GM19438 (cell line): ENCODE results near the gene TMEM163.
"Not testable (repeated sequence)": the region's sequence is repeated elsewhere in the genome, so short reads cannot be mapped to it uniquely, and the experiment has no call there.

Source experiments
- ATAC-seq: cut with Tn5 transposase; IDR thresholded peaks from one replicate; pipeline ENCODE4 v1.9.1; 2021; ENCODE audit warnings: low read depth; ENCODE audit not compliant: unreplicated experiment

Gene TMEM163

DNA sequence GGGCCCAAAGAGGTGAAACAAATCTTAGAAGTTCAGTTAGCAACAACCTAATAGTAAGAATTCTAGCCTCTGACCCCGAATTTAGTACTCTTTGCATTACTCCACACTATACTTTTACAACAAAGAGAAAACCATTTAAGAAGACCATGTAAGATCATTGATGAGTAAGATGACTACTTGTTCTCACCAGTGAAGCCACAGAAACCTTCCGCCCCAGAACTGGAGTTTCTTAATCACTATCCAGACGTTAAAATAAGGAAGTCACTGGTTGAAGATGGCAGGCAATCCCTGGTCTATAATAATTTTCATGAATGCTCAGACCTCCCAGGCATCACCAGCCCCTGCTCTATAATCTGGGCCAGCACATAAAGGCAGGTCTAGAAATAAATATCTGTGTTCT, 95.0 kb downstream of the TMEM163 start:
- peak; percentile 92 for ATAC-seq

DNA sequence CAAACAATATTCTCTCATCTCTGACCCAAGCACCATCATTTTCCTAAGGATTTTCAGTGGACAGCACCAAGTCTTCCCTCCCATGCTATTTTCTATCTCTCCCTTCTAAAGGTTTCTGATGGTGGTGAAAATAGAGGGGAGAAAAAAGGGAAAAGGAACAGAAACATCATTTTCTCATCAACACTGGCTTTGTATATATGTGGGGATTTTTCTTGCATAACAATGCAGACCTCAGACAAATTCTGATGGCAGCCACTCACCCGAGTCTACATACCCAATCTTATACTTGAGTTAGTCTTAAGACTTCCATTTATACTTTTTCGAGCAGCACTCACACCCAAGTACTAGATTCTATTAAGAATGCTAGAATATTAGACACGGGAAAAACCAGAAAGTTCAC, 95.8 kb downstream of the TMEM163 start:
- no peak for ATAC-seq

DNA sequence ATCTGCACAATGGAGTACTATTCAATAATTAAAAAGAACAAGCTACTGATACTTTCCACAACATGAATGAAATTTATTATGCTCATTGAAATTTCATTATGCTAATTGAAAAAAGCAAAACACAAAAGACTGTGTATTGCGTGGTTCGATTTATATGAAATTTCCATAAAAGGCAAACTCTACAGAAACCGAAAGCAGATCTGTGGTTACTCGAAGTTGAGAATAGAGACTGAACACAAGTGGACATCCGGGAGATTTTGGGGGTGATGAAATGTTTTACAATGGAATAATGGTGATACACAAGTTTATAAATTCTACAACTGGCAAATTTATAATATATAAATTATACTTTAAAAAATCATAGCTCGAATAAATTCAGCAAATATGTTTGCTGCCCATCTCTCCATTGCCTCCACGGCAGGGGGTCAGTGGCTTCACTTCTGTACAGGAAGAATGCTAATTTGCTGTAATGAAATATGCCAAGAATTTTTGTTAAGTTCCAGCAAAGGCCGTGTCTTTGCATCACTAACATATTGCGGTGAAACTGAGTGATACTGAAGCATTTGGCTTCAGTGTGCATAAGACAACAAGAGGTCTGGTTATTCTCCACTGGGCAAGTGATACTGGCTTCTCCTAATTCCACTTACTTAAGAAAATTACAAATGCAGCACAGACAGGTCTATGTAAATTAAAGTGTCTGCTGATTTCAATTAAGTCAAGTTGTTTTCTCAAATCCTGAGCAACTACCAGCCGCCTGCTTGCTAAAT, 96.7 kb downstream of the TMEM163 start:
- peak; percentile 42 for ATAC-seq

DNA sequence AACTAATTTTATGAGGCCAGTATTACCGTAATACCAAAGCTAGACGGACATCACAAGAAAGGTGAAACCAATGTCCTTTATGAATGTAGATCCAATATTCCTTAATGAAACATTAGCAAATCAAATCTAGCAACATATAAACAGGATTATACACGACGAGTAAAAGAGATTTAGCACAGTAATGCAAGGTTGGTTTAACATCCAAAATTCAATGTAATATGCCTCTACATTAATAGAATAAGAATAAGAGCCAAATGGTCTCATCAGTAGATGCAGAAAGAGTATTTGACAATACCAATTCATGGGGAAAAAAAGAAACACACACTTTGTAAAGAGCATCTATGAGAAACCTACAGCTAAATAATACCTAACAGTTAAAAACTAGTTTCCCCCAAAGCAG, 99.5 kb downstream of the TMEM163 start:
- ATAC-seq = no peak

DNA sequence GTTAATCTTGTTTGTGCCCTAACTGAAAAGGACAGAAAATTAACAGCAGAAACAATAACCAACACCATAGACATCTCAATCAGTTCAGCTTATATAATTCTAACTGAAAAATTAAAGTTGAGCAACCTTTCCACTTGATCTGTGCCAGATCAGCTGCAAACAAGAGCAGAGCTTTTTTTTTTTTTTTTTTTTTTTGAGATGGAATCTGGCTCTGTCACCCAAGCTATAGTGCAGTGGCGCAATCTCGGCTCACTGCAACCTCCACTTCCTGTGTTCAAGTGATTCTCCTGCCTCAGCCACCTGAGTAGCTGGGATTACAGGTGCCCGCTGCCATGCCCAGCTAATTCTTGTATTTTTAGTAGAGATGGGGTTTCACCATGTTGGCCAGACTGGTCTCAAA, 103.3 kb downstream of the TMEM163 start:
- ATAC-seq = not testable (repeated sequence)

DNA sequence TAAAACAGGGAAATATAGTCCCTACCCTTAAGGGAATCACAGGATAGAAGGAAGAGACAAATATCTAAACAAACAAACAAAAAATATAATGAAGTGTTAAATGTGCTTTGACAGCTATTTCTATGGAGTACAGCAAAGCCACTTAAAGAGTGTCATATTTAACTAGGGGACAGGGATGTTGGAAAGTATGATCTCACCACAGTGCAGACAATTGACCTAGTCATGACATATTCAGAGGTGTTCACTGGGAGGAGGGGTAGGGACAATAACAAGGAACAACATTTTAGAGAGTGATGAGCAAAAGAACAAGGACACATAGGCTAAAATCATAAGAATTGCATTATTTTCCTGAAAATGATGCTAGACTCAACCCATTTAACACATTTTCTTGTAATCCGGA, 107.5 kb downstream of the TMEM163 start:
- no peak for ATAC-seq

DNA sequence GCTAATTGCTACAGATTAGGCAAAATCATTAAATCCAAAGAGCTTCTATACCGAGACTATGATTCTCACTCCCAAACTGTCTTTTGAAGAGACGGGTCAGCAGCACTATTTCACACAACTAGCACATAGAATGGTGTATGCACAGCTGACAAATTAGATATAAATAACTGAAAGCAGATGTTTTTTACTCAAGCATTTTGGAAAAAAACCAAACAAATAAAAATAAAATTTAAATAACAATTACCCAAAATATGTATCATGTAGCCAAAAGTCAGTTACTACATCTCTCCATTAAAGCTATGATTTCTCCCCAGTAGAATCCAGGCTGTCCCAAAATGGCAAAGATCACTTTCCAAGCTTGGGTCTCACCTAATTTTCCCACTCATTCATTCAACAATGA, 107.9 kb downstream of the TMEM163 start:
- no peak for ATAC-seq

DNA sequence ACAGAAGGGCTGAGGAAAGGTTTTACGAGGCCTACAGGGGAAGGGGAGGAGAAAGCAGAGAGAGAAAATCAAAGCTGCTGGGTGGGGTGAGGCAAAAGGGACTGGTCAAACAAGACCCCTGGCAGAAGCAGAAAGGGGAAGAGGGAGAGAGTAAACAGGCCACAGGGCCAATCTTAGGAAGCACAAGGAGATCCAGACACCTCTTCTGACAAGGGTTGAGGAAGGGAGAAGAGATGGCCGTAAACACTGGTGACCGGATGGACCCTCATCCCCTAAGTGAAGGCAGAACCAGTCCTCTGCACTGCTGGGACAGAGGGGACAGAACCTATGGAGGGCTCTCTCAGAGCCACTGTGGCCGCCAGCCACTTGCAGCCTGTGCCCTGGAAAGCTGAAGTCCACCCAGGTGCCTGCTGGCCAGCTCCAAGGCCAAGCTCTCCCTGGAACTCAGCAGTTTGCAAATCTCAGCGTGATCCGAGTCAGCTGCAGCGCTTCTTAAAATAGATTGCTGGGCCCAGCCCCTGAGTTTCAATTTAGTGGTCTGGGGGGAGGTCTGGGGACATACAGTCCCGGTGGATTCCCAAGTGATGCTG, 108.8 kb downstream of the TMEM163 start:
- no peak for ATAC-seq

DNA sequence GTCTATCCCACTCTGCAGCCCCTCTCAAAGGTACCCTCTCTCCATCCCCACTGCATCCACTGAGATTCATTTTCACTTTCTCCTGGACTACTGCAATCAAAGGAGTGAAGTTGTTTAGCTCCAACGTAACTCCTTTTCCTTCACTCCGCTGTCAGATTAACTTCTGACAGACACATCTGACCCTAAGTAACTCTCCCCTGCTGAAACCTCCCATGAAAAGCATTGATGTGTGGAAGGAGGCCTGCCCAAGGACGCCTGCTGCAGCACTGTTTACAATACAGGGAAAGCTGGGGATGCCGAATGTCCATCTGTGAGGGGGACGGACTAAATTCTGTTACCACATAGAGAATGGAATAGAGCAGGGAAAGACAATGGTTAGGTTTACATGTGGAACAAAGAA, 114.8 kb downstream of the TMEM163 start:
- ATAC-seq = no peak

DNA sequence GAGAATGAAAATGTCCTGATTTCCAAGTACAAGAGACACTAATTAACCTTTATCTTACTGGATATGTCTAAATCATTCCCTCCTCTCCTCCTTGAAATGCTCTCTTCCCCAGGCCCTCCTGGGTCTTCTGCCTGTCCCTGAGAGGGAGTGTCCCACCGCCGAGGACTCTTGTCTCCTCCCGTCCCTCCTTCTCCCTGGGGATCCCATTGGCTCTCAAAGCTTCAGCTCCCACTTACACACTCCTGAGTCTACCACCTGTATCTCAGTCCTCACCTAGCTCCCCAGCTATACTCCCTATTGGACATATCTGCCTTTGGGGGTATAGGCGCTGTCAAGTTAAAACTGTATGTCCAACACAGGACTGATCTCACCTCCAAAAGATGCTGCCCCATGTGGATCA, 116.1 kb downstream of the TMEM163 start:
- no peak for ATAC-seq

DNA sequence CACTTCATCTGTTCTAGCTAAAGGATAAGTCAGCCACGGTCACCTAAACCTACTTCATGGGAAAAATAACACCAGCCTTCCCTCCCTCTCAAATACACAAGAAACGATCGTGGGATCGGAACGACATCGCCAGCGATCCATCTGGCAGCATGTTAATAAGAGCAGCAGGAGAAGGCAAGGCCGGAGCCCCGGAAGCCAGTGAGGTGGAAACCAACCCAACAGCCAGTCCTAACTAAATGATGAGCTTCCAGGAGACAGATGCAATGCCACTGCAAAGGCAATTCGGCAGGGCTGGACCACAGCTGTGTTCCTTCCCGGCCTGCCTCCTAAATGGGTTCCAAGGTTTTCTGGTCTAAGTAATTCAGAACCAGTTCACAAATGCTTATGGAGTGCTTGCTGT, 117.5 kb downstream of the TMEM163 start:
- no peak for ATAC-seq

DNA sequence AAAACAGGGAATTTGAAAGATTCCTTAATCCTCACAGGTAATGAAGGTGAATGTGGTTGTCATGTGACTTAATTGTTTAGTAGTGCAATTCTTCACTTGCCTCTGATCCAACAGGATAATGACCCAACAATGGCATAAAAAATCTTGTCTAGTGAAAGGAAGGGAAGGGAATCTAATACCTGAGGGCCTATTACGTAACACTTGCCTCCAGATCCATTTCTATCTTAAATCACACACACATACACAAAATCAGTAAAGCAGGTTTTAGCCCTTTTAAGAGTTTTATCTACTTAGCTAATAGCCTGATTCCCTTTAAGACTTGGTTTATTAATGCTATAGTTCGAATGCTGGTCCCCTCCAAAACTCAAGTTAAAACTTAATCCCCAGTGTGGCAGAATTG, 118.6 kb downstream of the TMEM163 start:
- ATAC-seq = no peak

DNA sequence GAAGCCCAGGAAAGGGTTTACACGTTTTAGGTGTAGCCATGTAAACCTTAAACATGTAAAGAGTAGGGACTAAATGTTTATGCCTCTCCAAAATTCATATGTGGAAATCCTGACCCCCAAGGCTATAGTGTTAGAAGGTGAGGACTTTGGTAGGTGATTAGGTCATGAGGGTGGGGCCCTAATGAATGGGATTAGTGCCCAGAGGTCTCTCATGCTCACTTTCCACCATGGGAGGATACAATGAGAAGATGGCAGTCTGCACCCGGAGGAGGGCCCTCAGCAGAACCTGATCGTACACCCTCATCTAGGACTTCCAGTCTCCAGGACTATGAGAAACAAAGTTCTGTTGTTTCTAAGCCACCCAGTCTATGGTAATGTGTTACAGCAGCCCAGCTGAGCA, 119.6 kb downstream of the TMEM163 start:
- ATAC-seq = no peak

DNA sequence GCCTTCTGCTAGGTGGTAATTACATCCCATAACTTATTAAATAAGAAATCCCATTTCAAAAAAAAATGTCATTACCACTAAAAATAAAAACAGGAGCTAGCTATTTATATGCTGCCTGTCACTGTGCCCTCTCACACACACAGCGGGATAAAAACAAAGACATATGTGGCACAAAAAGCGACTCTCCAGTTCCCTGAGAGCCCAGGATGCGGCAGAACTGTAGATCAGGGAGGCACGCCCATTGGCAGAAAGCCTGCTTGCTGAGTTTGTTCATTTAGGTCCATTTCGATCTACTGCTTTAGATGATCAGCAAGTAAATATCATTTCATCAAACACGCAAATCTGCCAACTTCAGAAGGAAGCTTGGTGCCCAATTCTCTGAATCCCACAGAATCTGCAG, 124.4 kb downstream of the TMEM163 start:
- ATAC-seq = no peak

DNA sequence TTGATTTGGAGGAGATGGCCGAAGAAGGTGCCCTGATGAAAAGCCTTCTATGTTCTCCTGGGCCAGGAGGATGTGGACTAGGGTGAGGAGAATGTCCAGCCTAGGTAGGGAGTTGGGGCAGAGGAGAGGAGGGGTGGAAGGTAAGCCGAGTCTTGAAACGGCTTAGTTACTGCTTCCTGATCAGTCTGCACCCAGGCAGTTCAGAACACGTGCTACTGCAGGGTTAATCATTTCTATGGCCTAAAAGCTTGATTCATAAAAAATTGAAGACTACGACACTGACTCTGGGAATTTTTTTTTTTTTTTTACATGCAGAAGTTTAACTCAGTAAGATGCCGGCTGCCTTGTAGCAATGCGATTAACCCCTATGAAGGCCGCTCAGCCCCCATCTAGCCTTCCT, 125.3 kb downstream of the TMEM163 start:
- ATAC-seq = no peak

DNA sequence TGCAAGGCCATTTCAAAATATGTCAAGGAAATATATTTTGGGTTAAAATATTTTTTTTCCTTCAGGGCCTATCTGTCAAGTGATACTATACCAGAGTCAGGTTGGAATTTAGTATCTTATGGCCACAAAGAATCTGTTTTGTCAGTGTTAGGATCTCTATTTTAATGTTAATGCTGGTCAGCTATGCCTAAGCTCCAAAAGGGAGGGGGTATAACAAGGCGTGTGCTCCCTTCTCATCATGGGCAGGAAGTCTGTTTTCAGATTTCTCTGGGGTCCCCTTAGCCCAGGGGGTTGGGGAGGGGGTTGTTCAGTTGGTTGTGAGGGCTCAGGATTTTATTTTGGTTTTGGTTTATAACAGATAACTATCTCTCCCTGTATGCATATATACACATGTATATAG, 126.4 kb downstream of the TMEM163 start:
- no peak for ATAC-seq

DNA sequence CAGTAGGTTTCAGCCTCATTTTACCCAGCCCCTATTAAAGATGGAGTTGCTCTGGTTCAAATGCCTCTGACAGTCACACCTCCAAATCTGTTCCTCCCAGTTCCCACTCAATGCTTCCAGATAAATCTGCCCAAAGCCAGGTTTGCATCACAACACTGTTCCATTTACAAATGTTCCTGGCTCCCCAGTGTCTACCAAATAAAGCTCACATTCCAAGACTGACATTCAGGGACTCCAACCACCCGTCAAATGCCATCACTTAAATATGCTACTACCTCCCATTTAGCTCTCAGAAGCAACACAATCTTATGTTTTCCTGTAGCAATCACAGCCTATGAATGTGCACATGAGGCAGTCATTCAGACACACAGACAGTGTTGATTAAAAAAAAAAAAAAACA, 127.3 kb downstream of the TMEM163 start:
- ATAC-seq = no peak

DNA sequence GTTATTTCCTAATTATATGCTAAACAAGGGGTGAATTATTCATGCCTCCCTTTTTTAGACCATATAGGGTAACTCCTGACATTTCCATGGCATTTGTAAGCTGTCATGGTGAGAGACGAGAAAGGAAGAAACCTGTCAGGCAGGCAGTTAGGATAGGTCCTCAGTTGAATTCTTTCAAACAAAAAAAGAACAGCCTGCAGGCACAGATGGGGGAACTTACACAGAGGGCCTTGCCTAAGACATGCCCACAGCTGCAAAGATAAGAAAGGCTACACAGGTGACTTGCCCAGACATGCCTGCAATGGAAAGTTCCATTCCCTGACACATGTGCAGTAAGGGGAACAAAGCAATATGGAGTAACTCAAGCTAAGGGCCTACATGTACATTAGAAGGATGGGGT, 128.1 kb downstream of the TMEM163 start:
- no peak for ATAC-seq

DNA sequence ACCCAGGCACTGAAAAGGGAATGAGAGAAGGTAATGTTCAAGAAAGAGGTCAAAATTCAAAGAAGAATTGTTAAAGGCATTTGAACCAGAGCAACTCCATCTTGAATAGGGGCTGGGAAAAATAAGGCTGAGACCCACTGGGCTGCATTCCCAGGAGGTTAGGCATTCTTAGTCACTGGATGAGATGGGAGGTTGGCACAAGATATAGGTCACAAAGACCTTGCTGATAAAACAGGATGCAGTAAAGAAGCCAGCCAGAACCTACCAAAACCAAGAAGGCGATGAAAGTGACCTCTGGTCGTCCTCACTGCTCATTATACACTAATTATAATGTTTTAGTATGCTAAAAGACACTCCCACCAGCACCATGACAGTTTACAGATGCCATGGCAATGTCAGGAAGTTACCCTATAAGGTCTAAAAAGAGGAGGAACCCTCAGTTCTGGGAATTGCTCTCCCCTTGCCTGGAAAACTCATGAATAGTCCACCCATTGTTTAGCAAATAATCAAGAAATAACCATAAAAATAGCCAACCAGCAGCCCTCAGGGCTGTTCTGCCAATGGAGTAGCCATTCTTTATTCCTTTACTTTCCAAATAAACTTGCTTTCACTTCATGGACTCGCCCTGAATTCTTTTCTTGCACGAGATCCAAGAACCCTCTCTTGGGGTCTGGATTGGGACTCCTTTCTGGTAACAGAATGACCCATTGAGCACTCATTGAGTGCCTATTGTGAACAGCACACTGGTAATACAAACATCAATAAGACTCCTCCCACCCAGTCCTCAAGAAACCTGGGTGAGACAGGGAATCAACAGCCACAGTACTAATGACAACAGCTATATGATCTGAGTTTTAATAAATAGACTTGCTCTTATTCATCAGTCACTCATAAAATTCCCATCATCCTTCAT, 129.4 kb downstream of the TMEM163 start:
- not testable (repeated sequence) for ATAC-seq

DNA sequence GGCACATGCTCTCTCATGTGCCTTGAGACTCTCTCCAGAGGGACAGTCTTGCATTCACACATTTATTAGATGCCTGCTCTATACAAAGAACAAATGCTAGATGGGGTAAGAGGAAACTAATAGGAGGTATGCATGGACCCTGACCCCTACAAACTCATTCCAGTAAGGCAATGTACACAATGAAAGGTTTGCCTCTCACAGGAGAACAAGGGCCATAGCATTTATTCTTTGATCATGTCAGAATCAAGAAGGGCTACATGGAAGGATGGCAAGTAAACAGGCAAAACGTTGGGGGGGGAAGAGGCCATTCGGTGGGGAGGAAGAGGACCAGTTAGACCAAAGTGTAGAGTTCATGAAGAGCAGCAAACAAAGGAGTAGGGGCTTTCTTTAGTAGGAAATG, 130.2 kb downstream of the TMEM163 start:
- no peak for ATAC-seq

DNA sequence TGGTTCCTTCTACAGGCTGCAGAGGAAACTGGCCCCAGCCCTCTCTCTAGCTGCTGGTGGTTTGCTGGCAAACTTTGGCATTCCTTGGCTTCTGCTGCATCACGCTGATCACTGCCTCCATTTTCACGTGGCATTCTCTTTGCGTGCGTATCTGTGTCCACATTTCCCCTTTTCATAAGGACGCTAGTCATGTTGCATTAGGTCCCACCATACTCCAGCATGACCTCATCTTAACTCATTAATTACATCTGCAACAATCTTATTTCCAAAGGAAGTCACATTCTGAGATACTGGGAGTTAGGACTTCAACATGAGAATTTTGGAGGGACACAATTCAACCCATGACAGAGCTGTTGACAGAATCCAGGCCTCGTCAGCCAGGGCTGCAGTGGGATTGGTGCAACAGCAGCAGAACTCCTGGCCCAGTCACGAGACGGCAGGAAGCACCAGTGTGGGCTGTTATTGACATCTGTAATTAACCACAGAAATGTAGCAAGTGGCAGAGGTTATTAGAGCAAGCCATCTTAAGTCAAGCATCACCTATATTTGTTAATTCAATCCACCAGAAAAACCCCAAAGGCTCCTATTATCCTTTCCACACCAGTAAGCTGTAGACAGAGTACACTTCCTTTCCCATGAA, 132.4 kb downstream of the TMEM163 start:
- ATAC-seq = no peak
